PC-9 (cell line): ENCODE results near the gene B4GALNT2. TPM values are rescaled to one million over a fixed set of nuclear protein-coding genes. Genes with fewer than 3 reads are reported as not detected.

Source experiments
- BruUV-seq: library from RNA; stranded (reverse); fragments of 400-500 nt; replicated peaks from 2 replicates; lab custom pipeline; 2021; lab: Mats Ljungman, UMichigan
- CTCF ChIA-PET: fragments of 300-600 bp; sonication (Branson Sonifier 250); formaldehyde crosslinking; loops from one replicate; lab custom pipeline; 2022; ENCODE audit warnings: antibody characterized with exemption; lab: Charles Lee
- POLR2A ChIA-PET: fragments of 300-600 bp; sonication (Branson Sonifier 250); formaldehyde crosslinking; loops from one replicate; lab custom pipeline; 2022; ENCODE audit warnings: antibody characterized with exemption; ENCODE audit not compliant: unreplicated experiment; lab: Charles Lee
- DNase-seq, 2 experiments: peaks; one replicate each; pipeline versions ENCODE4 v3.0.0 to v3.0.0-alpha.2; 2015 to 2022; ENCODE audit warnings: mixed read lengths in 1 of 2
- H2AFZ ChIP-seq: fragments of 200-600 bp; sonication (generic); 2 replicates; pipeline ENCODE4 v1.8.1; 2017; ENCODE audit warnings: antibody characterized with exemption
- H3F3A ChIP-seq: fragments of 200-600 bp; sonication (generic); 2 replicates; pipeline ENCODE4 v1.8.1; 2017; ENCODE audit warnings: antibody characterized with exemption, mild to moderate bottlenecking, low read depth; ENCODE audit not compliant: insufficient read depth
- H3K27ac ChIP-seq: fragments of 200-600 bp; sonication (generic); 2 replicates; pipeline ENCODE4 v1.6.1; 2016; ENCODE audit warnings: mixed run types
- H3K27me3 ChIP-seq: fragments of 200-600 bp; sonication (generic); 2 replicates; pipeline ENCODE4 v1.6.1; 2016; ENCODE audit warnings: low read depth, mixed run types; ENCODE audit not compliant: insufficient read depth
- H3K36me3 ChIP-seq: fragments of 200-600 bp; sonication (generic); 2 replicates; pipeline ENCODE4 v1.6.1; 2016; ENCODE audit warnings: low read depth, mixed run types
- H3K4me1 ChIP-seq: fragments of 200-600 bp; sonication (generic); replicated peaks from 2 replicates; pipeline ENCODE4 v1.6.1; 2016; ENCODE audit warnings: mixed run types; ENCODE audit not compliant: insufficient read depth
- H3K4me2 ChIP-seq: fragments of 200-600 bp; sonication (generic); 2 replicates; pipeline ENCODE4 v1.6.1; 2017; ENCODE audit warnings: mixed run types
- H3K4me3 ChIP-seq: fragments of 200-600 bp; sonication (generic); 2 replicates; pipeline ENCODE4 v1.6.1; 2016; ENCODE audit warnings: mixed run types
- H3K79me2 ChIP-seq: fragments of 200-600 bp; sonication (generic); 2 replicates; pipeline ENCODE4 v1.6.1; 2017; ENCODE audit warnings: low read depth, mixed run types
- H3K9me2 ChIP-seq: fragments of 200-600 bp; sonication (generic); 2 replicates; pipeline ENCODE4 v1.8.1; 2017; ENCODE audit warnings: mild to moderate bottlenecking; ENCODE audit not compliant: insufficient read depth
- H3K9me3 ChIP-seq: fragments of 200-600 bp; sonication (generic); 2 replicates; pipeline ENCODE4 v1.8.1; 2016; ENCODE audit warnings: low read depth; ENCODE audit not compliant: insufficient read depth
- H4K20me1 ChIP-seq: fragments of 200-600 bp; sonication (generic); 2 replicates; pipeline ENCODE4 v1.8.1; 2017; ENCODE audit not compliant: insufficient read depth
- CTCF ChIP-seq: fragments of 200-600 bp; sonication (generic); conservative IDR thresholded peaks from 2 replicates; pipeline ENCODE4 v1.6.1; 2017; ENCODE audit warnings: mixed run types, antibody characterized with exemption, mild to moderate bottlenecking, moderate library complexity
- EZH2 ChIP-seq: fragments of 200-600 bp; sonication (generic); IDR thresholded peaks from 2 replicates; pipeline ENCODE4 v1.8.0; 2017; ENCODE audit warnings: antibody characterized with exemption, low read depth
- intact Hi-C: fragments of 100-400 bp; cut with micrococcal nuclease; formaldehyde crosslinking; loops from one replicate; pipeline ENCODE4 v1.10.0; 2022; ENCODE audit not compliant: unreplicated experiment
- total RNA-seq: library from RNA; stranded (reverse); gene quantifications from 2 replicates; pipeline ENCODE4 v1.2.3, GENCODE V29; 2021

The B4GALNT2 gene
- total RNA-seq, 1 experiment from 2014 or later = not detected

GRCh38 chr17:49213399-49213798, 80.8 kb downstream of the B4GALNT2 start:
- Histone ChIP-seq H3K9me2 (no peaks in the 10 kb centered on the region), H3K27me3 (no peaks in the 10 kb centered on the region), H3K4me1 (peaks cover 8% of the 10 kb centered on the region; the same call in 1 of the 2 replicates), H3K9me3 (no peaks in the 10 kb centered on the region), H3K4me2 (no peak overlapping the region), H3F3A (no peaks in the 10 kb centered on the region), H3K27ac (no peak overlapping the region), H3K4me3 (no peak overlapping the region), H4K20me1 (no peaks in the 10 kb centered on the region), H3K79me2 (no peaks in the 10 kb centered on the region), H2AFZ (no peak overlapping the region), H3K36me3 (no peaks in the 10 kb centered on the region)
- DNase-seq = no peak
- ChIA-PET CTCF (no interaction called here), POLR2A (no interaction called here)
- TF ChIP-seq CTCF (no peak), EZH2 (no peak)
- BruUV-seq = no TSS peak
- intact Hi-C loops = no loop called here

- no peak overlapping the region for H3K27ac ChIP-seq
- POLR2A ChIA-PET = no interaction called here
Observed at GRCh38 chr17:49213847-49214246, 81.3 kb downstream of the B4GALNT2 start.

GRCh38 chr17:49214676-49215360, 82.2 kb downstream of the B4GALNT2 start:
- no peaks in the 10 kb centered on the region for H3K27me3 ChIP-seq
- no peaks in the 10 kb centered on the region for H3K4me1 ChIP-seq
- H3K4me2 ChIP-seq = no peak overlapping the region
- H2AFZ ChIP-seq = no peak overlapping the region
- BruUV-seq = no TSS peak
- no peaks in the 10 kb centered on the region for H4K20me1 ChIP-seq
- H3K4me3 ChIP-seq = no peak overlapping the region
- peak in 1 of 2 experiments; percentile 26 for DNase-seq
- no peak for TF ChIP-seq EZH2
- TF ChIP-seq CTCF = no peak
- ChIA-PET POLR2A (no interaction called here), CTCF (no interaction called here)
- H3F3A ChIP-seq = no peaks in the 10 kb centered on the region
- H3K27ac ChIP-seq = no peak overlapping the region
- H3K36me3 ChIP-seq = no peaks in the 10 kb centered on the region
- H3K79me2 ChIP-seq = no peaks in the 10 kb centered on the region
- no peaks in the 10 kb centered on the region for H3K9me3 ChIP-seq
- H3K9me2 ChIP-seq = no peaks in the 10 kb centered on the region
- intact Hi-C loops = no loop called here

More at GRCh38 chr17:49213847-49214246, 81.3 kb downstream of the B4GALNT2 start:
- H3F3A ChIP-seq = no peaks in the 10 kb centered on the region
- BruUV-seq = no TSS peak
- intact Hi-C loops = no loop called here
- no peak overlapping the region for H3K4me3 ChIP-seq
- CTCF ChIA-PET = no interaction called here
- no peak overlapping the region for H3K4me2 ChIP-seq
- no peaks in the 10 kb centered on the region for H3K9me3 ChIP-seq
- no peaks in the 10 kb centered on the region for H3K27me3 ChIP-seq
- H3K36me3 ChIP-seq = no peaks in the 10 kb centered on the region
- H2AFZ ChIP-seq = no peak overlapping the region
- H3K79me2 ChIP-seq = no peaks in the 10 kb centered on the region
- DNase-seq = no peak
- TF ChIP-seq CTCF (no peak), EZH2 (no peak)
- H3K9me2 ChIP-seq = no peaks in the 10 kb centered on the region
- H4K20me1 ChIP-seq = no peaks in the 10 kb centered on the region
- peaks cover 8% of the 10 kb centered on the region; the same call in 1 of the 2 replicates for H3K4me1 ChIP-seq
